Measurements from ENCODE around the gene TBC1D22A. TPM values are rescaled to one million over a fixed set of nuclear protein-coding genes. Genes with fewer than 3 reads are reported as not detected.
A peak's percentile ranks its signal among the peaks of the same experiment; 100 is the strongest.

Gene TBC1D22A
- total RNA-seq, 1 experiment from 2014 or later = 7.9 TPM

GRCh38 chr22:46834021-46834737 lies 71.7 kb downstream of the TBC1D22A start:
- DNase-seq (ENCODE audit: low spot score) = no peak

- DNase-seq (ENCODE audit: low spot score) = no peak
These were observed 72.8 kb downstream of the TBC1D22A start for GRCh38 chr22:46835288-46835687.

- no peak for DNase-seq (ENCODE audit: low spot score)
These were observed 73.2 kb downstream of the TBC1D22A start for GRCh38 chr22:46835693-46836092.

GRCh38 chr22:46841522-46841921 lies 79.1 kb downstream of the TBC1D22A start:
- no peak for DNase-seq (ENCODE audit: low spot score)

- no peak for DNase-seq (ENCODE audit: low spot score)
These were observed 80.2 kb downstream of the TBC1D22A start for GRCh38 chr22:46842606-46843005.

- DNase-seq (ENCODE audit: low spot score) = peak; percentile 24
These were observed 81.4 kb downstream of the TBC1D22A start for GRCh38 chr22:46843821-46844255.

GRCh38 chr22:46844606-46845210 lies 82.3 kb downstream of the TBC1D22A start:
- no peak for DNase-seq (ENCODE audit: low spot score)

GRCh38 chr22:46845296-46846149 lies 83.1 kb downstream of the TBC1D22A start:
- DNase-seq (ENCODE audit: low spot score) = no peak

GRCh38 chr22:46846150-46846831 lies 83.8 kb downstream of the TBC1D22A start:
- DNase-seq (ENCODE audit: low spot score) = no peak

- no peak for DNase-seq (ENCODE audit: low spot score)
These were observed 84.4 kb downstream of the TBC1D22A start for GRCh38 chr22:46846832-46847355.

- DNase-seq (ENCODE audit: low spot score) = no peak
These were observed 85.7 kb downstream of the TBC1D22A start for GRCh38 chr22:46848197-46848596.

GRCh38 chr22:46849101-46849500 lies 86.7 kb downstream of the TBC1D22A start:
- no peak for DNase-seq (ENCODE audit: low spot score)

GRCh38 chr22:46849951-46850350 lies 87.5 kb downstream of the TBC1D22A start:
- DNase-seq (ENCODE audit: low spot score) = no peak

- no peak for DNase-seq (ENCODE audit: low spot score)
These were observed 88.9 kb downstream of the TBC1D22A start for GRCh38 chr22:46851311-46851710.

- no peak for DNase-seq (ENCODE audit: low spot score)
These were observed 89.5 kb downstream of the TBC1D22A start for GRCh38 chr22:46851941-46852340.

GRCh38 chr22:46852771-46853170 lies 90.3 kb downstream of the TBC1D22A start:
- no peak for DNase-seq (ENCODE audit: low spot score)

GRCh38 chr22:46853191-46853590 lies 90.7 kb downstream of the TBC1D22A start:
- DNase-seq (ENCODE audit: low spot score) = no peak

GRCh38 chr22:46854125-46854870 lies 91.8 kb downstream of the TBC1D22A start:
- no peak for DNase-seq (ENCODE audit: low spot score)

- DNase-seq (ENCODE audit: low spot score) = no peak
These were observed 93.2 kb downstream of the TBC1D22A start for GRCh38 chr22:46855681-46856080.

GRCh38 chr22:46856661-46857060 lies 94.2 kb downstream of the TBC1D22A start:
- no peak for DNase-seq (ENCODE audit: low spot score)
